Body of pancreas (tissue), 4 donors: ENCODE measurements around the gene SELENOS.

Source experiments
- CTCF ChIP-seq, 7 experiments: fragments of 450-650 bp in 4 of 7; fragments of 200-600 bp in 3 of 7; sonication (generic) in 3 of 7; IDR thresholded peaks; one replicate each; pipeline ENCODE4 v1.5.1; 2016 to 2019; ENCODE audit warnings: antibody characterized with exemption in 7 of 7
- POLR2A ChIP-seq, 3 donors: fragments of 450-650 bp; IDR thresholded peaks; one replicate each; pipeline ENCODE4 v1.6.1; 2016; ENCODE audit warnings: antibody characterized with exemption in 3 of 3, mild to moderate bottlenecking in 2 of 3

- TF ChIP-seq CTCF (IDR thresholded peaks at IDR 0.05) = no peak
- no peak for TF ChIP-seq POLR2A (IDR thresholded peaks at IDR 0.05)
These were observed 41.6 kb upstream of the SELENOS start for GRCh38 chr15:101318839-101319238.
